Activated CD4-positive, alpha-beta T cell treated with anti-CD3 and anti-CD28 coated beads for 24 hours (primary cell): ENCODE results near the gene TANGO6.
"Not testable (repeated sequence)": the region's sequence is repeated elsewhere in the genome, so short reads cannot be mapped to it uniquely, and the experiment has no call there.

Experiments
- DNase-seq, 2 donors: peaks; one replicate each; pipeline ENCODE4 v3.0.0-alpha.2; 2020; ENCODE audit warnings: low read depth in 2 of 2

Gene TANGO6

GRCh38 chr16:69118468-69118867 is 275.1 kb downstream of the TANGO6 start:
- DNase-seq, result no peak

GRCh38 chr16:69118994-69119393 is 275.7 kb downstream of the TANGO6 start:
- DNase-seq, result no peak

DNA sequence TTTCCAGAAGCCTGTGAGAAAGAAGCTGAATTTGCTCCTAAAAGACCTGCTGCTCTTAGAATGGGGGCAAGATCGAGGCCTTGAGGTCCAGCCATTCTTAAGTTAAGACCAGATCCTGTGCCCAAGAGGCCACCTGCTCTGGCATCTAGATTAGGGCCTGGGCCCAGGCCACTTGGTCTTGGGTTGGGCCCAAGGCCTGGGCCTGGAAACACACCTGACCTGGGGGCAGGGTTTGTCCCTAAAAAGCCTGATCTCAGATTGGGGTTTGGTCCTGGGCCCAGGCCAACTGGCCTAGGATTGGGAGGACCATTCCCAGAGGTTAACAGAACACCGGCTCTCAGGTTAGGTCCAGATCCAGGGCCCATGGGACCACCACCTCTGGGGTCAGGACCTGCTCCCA is 276.2 kb downstream of the TANGO6 start:
- DNase-seq, result no peak

DNA sequence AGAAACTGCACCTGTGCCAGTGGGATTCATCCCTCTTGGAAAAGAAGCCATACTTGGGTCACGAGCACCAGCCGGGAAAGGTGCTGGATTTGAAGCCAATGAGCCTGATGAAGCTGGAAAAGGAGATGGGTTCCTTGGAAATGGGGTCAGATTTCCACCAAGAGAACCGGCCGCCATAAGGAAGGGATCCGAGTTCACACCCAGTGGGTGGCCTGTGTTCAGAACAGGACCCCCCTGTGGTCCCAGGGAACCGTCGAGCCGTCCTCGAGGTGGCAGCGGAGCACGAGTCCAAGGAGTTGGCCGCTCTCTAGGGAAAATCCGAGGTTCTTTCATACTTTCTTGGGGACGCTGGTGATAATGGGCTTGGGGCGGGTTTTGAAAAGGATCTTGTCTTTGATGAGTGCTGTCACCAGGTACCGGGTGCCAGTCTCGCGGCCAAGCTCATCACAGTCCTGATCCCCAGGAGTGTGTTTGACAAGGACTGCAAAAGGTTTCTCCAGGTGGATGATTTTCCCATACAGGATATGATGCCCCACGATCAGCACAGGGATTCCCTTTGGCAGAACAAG is 276.8 kb downstream of the TANGO6 start:
- no peak for DNase-seq

- DNase-seq, result peak; percentile 38 to 44
Observed at GRCh38 chr16:69123910-69124309, 280.6 kb downstream of the TANGO6 start.

GRCh38 chr16:69124406-69124805 is 281.1 kb downstream of the TANGO6 start:
- not testable (repeated sequence) for DNase-seq

GRCh38 chr16:69124961-69125360 is 281.6 kb downstream of the TANGO6 start:
- not testable (repeated sequence) for DNase-seq

DNA sequence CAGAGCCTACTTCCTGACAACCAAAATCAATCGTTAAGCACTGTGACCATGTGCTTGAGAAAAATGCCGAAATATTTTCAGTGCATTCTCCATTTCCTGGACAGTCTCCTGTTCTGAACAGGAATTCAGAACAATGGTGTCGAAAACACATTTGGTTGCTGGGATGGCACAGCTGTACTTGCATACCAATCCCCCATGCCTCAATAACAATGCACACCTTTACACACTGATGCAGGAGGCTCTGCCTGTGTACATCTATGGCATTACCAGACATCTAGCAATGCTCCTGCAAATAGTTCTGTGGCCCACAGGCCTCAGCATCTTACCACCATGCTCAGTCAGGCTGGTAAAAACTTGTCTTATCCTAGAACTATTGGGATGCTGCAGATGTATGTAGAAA is 282.9 kb downstream of the TANGO6 start:
- no peak for DNase-seq

DNA sequence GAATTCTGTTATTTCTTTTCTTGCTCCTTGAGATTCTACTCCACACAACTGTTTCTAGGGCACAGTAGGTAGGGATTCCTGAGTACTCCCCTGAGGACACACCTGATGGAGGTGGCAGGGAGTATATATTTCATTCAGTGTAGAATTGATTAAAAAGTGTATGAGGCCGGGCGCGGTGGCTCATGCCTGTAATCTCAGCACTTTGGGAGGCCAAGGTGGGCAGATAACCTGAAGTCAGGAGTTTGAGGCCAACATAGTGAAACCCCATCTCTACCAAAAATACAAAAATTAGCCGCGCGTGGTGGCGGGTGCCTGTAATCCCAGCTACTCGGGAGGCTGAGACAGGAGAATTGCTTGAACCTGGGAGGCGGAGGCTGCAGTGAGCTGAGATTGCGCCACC is 283.5 kb downstream of the TANGO6 start:
- DNase-seq, result not testable (repeated sequence)

- DNase-seq, result no peak
Observed at GRCh38 chr16:69127966-69128510, 284.7 kb downstream of the TANGO6 start.

GRCh38 chr16:69130461-69130860 is 287.1 kb downstream of the TANGO6 start:
- DNase-seq, result no peak

GRCh38 chr16:69131167-69131838 is 288.0 kb downstream of the TANGO6 start:
- no peak for DNase-seq

DNA sequence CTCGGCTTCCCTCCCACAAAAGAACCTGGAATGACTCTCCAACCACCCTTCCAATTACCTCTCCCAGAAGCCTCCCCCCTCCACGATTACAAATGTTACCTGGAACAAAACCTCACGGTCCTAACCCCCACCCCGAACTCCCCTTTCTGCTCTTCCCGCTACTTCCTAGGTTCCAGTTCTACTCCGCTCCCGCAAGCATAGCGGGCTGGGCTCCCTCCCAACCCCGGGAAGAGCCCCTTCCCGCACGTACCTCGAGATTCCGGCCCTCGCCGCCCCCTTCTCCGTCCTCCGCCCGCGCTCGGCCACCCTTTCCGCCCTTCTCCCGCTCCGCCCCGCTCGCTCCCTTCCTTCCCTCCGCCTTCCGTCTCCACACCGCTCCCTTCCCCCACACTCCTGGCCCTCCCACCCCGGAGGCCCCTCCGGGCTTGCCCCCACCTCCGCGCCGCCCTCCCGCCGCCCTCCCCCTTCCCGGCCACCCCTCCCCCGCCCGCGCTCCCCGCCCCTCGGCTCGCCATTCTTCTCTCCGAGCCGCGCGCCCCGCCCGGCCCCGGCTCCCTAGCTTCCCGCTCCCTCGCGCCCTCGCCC is 288.6 kb downstream of the TANGO6 start:
- peak; percentile 65 to 75 for DNase-seq

DNA sequence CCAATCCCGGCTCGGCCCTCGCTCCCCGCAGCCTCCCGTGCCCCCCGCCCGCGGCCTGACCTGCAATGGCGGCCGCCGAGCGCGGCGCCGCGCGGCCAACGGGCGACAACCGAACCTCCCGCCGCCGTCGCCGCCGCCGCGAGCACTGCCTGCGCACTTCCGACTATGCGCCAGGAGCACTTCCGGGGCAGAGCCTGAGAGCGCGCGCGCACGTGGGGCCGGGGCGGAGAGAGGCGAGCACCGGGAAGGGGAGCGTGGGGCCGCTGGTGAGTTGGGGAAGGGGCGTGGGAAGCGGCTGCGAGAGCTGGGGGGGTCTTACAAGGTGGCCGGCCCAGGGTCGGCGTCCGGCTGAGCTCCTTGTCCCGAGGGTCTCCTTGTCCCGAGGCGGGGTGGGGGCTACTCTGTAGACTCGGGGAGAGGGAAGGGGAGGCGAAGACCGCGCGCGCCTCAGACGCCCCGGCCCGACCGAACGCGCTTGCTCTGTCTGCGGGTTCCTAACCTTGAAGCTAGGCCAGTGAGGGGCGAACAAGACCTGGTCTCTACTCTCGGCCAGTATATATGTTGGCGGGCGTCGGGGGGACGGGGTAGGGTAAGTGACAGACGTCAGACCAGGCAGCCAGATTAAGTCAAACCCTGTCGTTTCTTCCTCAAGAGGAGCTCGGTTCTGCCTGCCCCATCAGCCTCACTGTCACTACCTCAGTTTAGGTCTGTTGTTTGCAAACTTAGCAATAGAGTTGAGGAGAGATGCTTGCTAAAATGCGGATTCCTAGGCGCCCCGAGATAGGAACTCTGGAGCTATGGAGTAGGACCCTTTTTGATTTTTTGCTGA is 289.3 kb downstream of the TANGO6 start, which contains the start of the genes CHTF8 and UTP4:
CHTF8 (minus strand) TSS at position 165 of the 829 bp plus-strand sequence. CDS start 11,130 bp downstream, outside the sequence.
UTP4 (plus strand) TSS at position 226 of the 829 bp plus-strand sequence. CDS start 811 bp downstream, outside the sequence.
- peak; percentile 78 to 80 for DNase-seq

DNA sequence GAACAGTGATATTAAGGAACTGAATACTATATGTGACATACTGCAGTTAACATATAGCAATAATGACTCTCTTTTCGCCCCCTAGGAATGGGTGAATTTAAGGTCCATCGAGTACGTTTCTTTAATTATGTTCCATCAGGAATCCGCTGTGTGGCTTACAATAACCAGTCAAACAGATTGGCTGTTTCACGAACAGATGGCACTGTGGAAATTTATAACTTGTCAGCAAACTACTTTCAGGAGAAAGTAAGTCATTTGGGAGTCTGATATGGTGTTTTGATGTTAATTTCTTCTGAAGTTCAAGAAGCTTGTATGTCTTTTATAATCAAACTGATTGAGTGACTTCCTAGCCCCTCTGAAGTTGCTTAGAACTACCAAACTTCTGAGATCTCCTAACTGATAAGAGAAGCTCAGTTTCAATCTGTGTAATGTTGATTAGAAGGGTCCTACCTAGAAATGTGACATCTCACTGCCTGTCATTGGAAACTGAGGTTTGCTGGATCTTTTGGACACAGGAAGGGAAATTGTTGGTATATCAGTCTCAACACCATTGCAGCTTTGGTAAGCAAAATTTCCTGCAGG is 290.1 kb downstream of the TANGO6 start:
- no peak for DNase-seq
